ENCODE data around the gene TMEM184B.
A peak's percentile ranks its signal among the peaks of the same experiment; 100 is the strongest.

Gene TMEM184B

GRCh38 chr22:38271927-38272372 is 860 bp downstream of the TMEM184B start:
- Histone ChIP-seq H3K4me1 (ENCODE audit: control insufficient read depth, insufficient read depth, low read length, unreplicated experiment) (peaks cover 19% of the 10 kb centered on the region), H3K27ac (ENCODE audit: low read depth, low read length) (no peak overlapping the region), H3K4me3 (ENCODE audit: low read depth, low read length) (peak overlapping the region; percentile 94), H3K79me2 (ENCODE audit: control insufficient read depth, insufficient read depth, low read length, unreplicated experiment) (peaks cover 52% of the 10 kb centered on the region), H3K36me3 (ENCODE audit: insufficient read depth, low read length) (no peaks in the 10 kb centered on the region), H2AFZ (ENCODE audit: low read length, unreplicated experiment) (no peak overlapping the region), H3K27me3 (ENCODE audit: insufficient read depth, low read length) (no peaks in the 10 kb centered on the region)

DNA sequence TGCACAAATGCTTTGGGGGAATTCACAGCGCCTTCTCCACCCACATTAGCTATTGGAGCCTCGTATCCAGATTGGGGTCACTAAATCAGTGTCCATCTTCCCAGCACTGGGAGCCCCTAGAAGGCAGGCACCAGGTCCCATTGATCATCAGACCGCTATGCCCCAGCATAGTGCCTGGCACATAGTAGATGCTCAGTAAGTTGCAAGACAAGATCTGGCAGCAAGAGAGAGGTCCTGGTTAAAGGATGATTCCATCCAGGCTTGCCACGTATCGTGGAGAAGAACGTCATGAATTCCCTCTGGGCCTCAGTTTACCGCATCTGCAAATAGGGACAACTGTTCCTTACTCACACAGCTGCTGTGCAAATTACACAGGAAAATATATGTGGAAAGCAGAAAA is 1.7 kb downstream of the TMEM184B start:
- Histone ChIP-seq H2AFZ (ENCODE audit: low read length, unreplicated experiment) (no peak overlapping the region), H3K79me2 (ENCODE audit: control insufficient read depth, insufficient read depth, low read length, unreplicated experiment) (peaks cover 57% of the 10 kb centered on the region), H3K4me1 (ENCODE audit: control insufficient read depth, insufficient read depth, low read length, unreplicated experiment) (peaks cover 19% of the 10 kb centered on the region), H3K27me3 (ENCODE audit: insufficient read depth, low read length) (no peaks in the 10 kb centered on the region), H3K36me3 (ENCODE audit: insufficient read depth, low read length) (no peaks in the 10 kb centered on the region), H3K27ac (ENCODE audit: low read depth, low read length) (peak overlapping the region; percentile 32; the same call in 1 of the 2 replicates), H3K4me3 (ENCODE audit: low read depth, low read length) (peak overlapping the region; percentile 94)

GRCh38 chr22:38270091-38270992 is 2.5 kb downstream of the TMEM184B start:
- no peaks in the 10 kb centered on the region for H3K36me3 ChIP-seq (ENCODE audit: insufficient read depth, low read length)
- no peak overlapping the region for H2AFZ ChIP-seq (ENCODE audit: low read length, unreplicated experiment)
- peaks cover 64% of the 10 kb centered on the region for H3K79me2 ChIP-seq (ENCODE audit: control insufficient read depth, insufficient read depth, low read length, unreplicated experiment)
- peak overlapping the region; percentile 94 for H3K4me3 ChIP-seq (ENCODE audit: low read depth, low read length)
- H3K27ac ChIP-seq (ENCODE audit: low read depth, low read length): peak overlapping the region; percentile 32
- peaks cover 19% of the 10 kb centered on the region for H3K4me1 ChIP-seq (ENCODE audit: control insufficient read depth, insufficient read depth, low read length, unreplicated experiment)
- no peaks in the 10 kb centered on the region for H3K27me3 ChIP-seq (ENCODE audit: insufficient read depth, low read length)

DNA sequence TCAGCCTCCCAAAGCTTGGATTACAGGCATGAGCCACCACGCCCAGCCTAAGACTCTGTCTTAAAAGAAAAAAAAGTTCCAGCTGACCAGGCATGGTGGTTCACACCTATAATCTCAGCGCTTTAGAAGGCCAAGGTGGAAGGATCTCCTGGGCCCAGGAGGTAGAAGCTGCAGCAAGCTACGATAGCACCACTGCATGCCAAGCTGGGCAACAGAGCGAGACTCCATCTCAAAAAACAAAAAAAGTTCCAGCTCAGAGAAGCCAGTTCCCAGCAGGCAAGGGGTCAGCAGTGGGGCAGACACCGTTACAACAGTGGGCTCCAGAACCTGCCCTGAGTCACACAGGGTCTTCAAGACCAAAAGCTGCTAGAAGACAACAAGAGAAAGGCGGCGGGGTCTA is 3.3 kb downstream of the TMEM184B start:
- Histone ChIP-seq H3K27me3 (ENCODE audit: insufficient read depth, low read length) (no peaks in the 10 kb centered on the region), H2AFZ (ENCODE audit: low read length, unreplicated experiment) (no peak overlapping the region), H3K4me3 (ENCODE audit: low read depth, low read length) (no peak overlapping the region), H3K79me2 (ENCODE audit: control insufficient read depth, insufficient read depth, low read length, unreplicated experiment) (peaks cover 73% of the 10 kb centered on the region), H3K36me3 (ENCODE audit: insufficient read depth, low read length) (no peaks in the 10 kb centered on the region), H3K4me1 (ENCODE audit: control insufficient read depth, insufficient read depth, low read length, unreplicated experiment) (peaks cover 19% of the 10 kb centered on the region), H3K27ac (ENCODE audit: low read depth, low read length) (no peak overlapping the region)

- H3K79me2 ChIP-seq (ENCODE audit: control insufficient read depth, insufficient read depth, low read length, unreplicated experiment): peaks cover 88% of the 10 kb centered on the region
Observed at GRCh38 chr22:38267086-38267485, 5.7 kb downstream of the TMEM184B start.

DNA sequence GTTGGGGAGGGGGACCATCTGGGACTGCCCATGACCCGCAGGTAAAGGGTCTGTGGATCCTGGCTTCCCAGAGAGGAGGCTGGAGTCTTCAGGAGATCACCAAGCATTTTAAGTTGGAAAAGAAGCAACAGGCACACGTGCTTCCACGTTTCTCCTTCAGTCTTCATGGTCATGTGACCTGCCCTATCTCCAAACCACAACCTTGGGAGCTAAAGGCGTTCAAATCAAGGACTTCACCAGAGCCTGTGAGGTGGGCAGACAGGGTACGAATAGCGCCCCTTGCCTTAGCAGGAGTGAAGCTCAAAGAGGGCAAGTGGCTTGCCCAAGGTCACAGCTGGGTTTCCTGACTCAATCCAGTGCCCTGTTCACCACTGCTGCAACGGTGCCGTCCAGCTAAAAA is 6.7 kb downstream of the TMEM184B start:
- Histone ChIP-seq H3K79me2 (ENCODE audit: control insufficient read depth, insufficient read depth, low read length, unreplicated experiment) (peaks cover 86% of the 10 kb centered on the region), H3K4me1 (ENCODE audit: control insufficient read depth, insufficient read depth, low read length, unreplicated experiment) (peaks cover 10% of the 10 kb centered on the region), H3K4me3 (ENCODE audit: low read depth, low read length) (no peak overlapping the region), H3K27ac (ENCODE audit: low read depth, low read length) (no peak overlapping the region), H2AFZ (ENCODE audit: low read length, unreplicated experiment) (no peak overlapping the region), H3K36me3 (ENCODE audit: insufficient read depth, low read length) (no peaks in the 10 kb centered on the region), H3K27me3 (ENCODE audit: insufficient read depth, low read length) (no peaks in the 10 kb centered on the region)

More at GRCh38 chr22:38267086-38267485, 5.7 kb downstream of the TMEM184B start:
- Histone ChIP-seq H3K27ac (ENCODE audit: low read depth, low read length) (no peak overlapping the region), H3K4me3 (ENCODE audit: low read depth, low read length) (no peak overlapping the region), H3K4me1 (ENCODE audit: control insufficient read depth, insufficient read depth, low read length, unreplicated experiment) (peaks cover 16% of the 10 kb centered on the region), H3K27me3 (ENCODE audit: insufficient read depth, low read length) (no peaks in the 10 kb centered on the region), H3K36me3 (ENCODE audit: insufficient read depth, low read length) (no peaks in the 10 kb centered on the region), H2AFZ (ENCODE audit: low read length, unreplicated experiment) (no peak overlapping the region)

GRCh38 chr22:38264322-38264843 is 8.4 kb downstream of the TMEM184B start:
- H3K79me2 ChIP-seq (ENCODE audit: control insufficient read depth, insufficient read depth, low read length, unreplicated experiment): peaks cover 78% of the 10 kb centered on the region
- no peak overlapping the region for H2AFZ ChIP-seq (ENCODE audit: low read length, unreplicated experiment)
- H3K4me1 ChIP-seq (ENCODE audit: control insufficient read depth, insufficient read depth, low read length, unreplicated experiment): no peaks in the 10 kb centered on the region
- no peaks in the 10 kb centered on the region for H3K36me3 ChIP-seq (ENCODE audit: insufficient read depth, low read length)
- H3K27ac ChIP-seq (ENCODE audit: low read depth, low read length): no peak overlapping the region
- no peaks in the 10 kb centered on the region for H3K27me3 ChIP-seq (ENCODE audit: insufficient read depth, low read length)
- H3K4me3 ChIP-seq (ENCODE audit: low read depth, low read length): no peak overlapping the region

DNA sequence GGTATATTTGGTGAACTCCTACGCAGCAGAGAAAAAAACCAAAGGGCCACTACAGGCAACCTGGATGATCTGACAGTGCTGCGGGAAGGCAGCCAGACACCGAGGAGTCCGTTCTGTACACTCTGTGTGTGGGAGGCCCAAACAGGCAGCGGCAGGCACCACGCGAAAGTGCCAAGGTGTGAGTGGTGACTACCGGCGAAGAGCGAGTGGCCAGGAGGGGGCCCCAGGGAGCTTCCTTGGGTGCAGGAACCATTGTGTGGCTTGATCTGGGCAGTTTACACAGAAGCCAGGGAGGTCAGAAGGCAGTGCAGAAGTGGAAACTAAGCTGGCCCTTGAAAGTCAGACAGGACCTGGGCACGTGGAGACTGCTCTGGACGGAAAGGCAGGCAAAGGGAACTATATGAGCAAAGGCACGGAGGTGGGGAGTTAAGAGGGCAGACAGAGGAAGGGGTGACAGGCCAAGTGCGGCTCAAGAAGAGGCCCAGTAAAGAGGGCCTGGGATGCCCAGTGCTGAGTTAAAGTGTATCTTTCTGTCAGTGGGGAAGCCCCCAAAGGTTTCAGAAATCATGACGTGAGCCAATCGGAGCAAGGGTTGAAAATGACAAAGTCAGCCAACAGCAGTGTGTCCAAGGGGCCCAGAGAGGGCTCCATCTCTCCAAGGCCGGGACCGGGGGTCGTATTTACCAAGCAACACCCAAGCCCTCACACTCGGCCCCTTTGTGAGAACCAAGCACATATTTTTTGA is 10.6 kb downstream of the TMEM184B start:
- no peak overlapping the region for H3K27ac ChIP-seq (ENCODE audit: low read depth, low read length)
- H3K4me1 ChIP-seq (ENCODE audit: control insufficient read depth, insufficient read depth, low read length, unreplicated experiment): peaks cover 9% of the 10 kb centered on the region
- peaks cover 75% of the 10 kb centered on the region for H3K79me2 ChIP-seq (ENCODE audit: control insufficient read depth, insufficient read depth, low read length, unreplicated experiment)
- H2AFZ ChIP-seq (ENCODE audit: low read length, unreplicated experiment): no peak overlapping the region
- no peaks in the 10 kb centered on the region for H3K36me3 ChIP-seq (ENCODE audit: insufficient read depth, low read length)
- no peaks in the 10 kb centered on the region for H3K27me3 ChIP-seq (ENCODE audit: insufficient read depth, low read length)
- no peak overlapping the region for H3K4me3 ChIP-seq (ENCODE audit: low read depth, low read length)

DNA sequence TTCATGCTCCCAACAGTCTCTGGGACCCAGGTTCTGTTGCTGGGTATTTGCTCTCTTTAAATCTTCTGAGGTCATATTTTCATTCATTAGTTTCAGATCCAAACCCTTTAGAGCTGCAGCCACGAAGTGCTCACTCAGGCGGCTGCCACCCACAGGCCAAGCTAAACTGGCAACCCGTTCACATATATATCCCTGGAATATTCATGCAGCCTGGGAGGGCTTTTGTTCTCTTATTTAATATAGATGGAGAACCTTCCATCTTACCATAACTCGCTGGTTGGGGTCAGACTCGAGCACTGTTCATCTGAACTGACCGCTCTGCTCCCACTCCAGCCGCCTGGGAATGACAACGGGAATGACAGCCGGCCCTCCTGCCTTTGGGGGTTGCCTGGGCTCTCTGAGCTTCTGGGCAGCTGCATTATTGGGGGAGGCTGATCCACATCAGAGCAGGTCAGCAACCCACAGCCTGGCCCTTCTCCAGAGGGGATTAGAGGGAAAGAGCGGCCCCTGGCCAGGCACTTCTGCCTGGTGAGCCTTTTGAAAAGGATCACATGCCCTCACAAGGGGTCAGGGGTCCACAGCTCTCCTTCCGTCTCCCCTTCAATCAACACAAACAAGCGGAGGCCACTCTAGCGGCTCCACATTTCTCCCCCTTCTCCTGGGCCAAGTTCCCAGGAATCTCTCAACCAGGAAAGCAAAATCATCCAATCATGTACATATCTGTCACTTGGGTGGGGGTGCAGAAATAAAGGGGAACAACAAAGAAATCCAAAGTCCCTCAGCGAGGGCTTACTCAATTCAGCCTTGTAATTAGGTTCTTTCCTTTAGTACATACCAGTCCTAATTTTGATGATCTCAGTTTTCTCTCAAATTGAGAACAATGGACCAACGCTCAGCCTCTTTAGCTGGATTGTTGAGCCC is 11.8 kb downstream of the TMEM184B start:
- no peak overlapping the region for H3K4me3 ChIP-seq (ENCODE audit: low read depth, low read length)

DNA sequence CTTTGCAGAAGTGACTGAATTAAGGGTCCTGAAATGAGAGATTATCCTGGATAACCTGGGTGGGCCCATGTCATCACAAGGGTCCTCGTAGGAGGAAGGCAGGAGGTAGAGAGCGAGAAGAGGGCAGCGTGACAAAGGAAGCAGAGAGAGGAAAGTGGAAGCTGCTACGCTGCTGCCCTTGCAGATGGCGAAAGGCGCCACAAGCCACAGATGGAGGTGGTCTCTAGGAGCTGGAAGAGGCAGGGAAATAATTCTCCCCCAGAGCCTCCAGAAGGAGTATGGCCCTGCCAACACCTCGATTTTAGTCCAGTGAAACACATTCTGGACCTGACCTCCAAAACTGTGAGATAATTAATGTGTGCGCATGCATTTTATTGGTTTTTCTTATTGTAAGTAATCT is 13.4 kb downstream of the TMEM184B start:
- peaks cover 14% of the 10 kb centered on the region for H3K4me1 ChIP-seq (ENCODE audit: control insufficient read depth, insufficient read depth, low read length, unreplicated experiment)
- H3K36me3 ChIP-seq (ENCODE audit: insufficient read depth, low read length): no peaks in the 10 kb centered on the region
- peaks cover 64% of the 10 kb centered on the region for H3K79me2 ChIP-seq (ENCODE audit: control insufficient read depth, insufficient read depth, low read length, unreplicated experiment)
- no peak overlapping the region for H2AFZ ChIP-seq (ENCODE audit: low read length, unreplicated experiment)
- H3K27ac ChIP-seq (ENCODE audit: low read depth, low read length): no peak overlapping the region
- no peak overlapping the region for H3K4me3 ChIP-seq (ENCODE audit: low read depth, low read length)
- no peaks in the 10 kb centered on the region for H3K27me3 ChIP-seq (ENCODE audit: insufficient read depth, low read length)

More for the DNA sequence above, 11.8 kb downstream of the TMEM184B start:
- no peaks in the 10 kb centered on the region for H3K36me3 ChIP-seq (ENCODE audit: insufficient read depth, low read length)
- H2AFZ ChIP-seq (ENCODE audit: low read length, unreplicated experiment): no peak overlapping the region
- peaks cover 14% of the 10 kb centered on the region for H3K4me1 ChIP-seq (ENCODE audit: control insufficient read depth, insufficient read depth, low read length, unreplicated experiment)
- H3K27ac ChIP-seq (ENCODE audit: low read depth, low read length): no peak overlapping the region
- H3K27me3 ChIP-seq (ENCODE audit: insufficient read depth, low read length): no peaks in the 10 kb centered on the region
- H3K79me2 ChIP-seq (ENCODE audit: control insufficient read depth, insufficient read depth, low read length, unreplicated experiment): peaks cover 74% of the 10 kb centered on the region

Measured in ACC112 (cell line).